ENCODE results near the gene PRTN3.
"Not testable (repeated sequence)": the region's sequence is repeated elsewhere in the genome, so short reads cannot be mapped to it uniquely, and the experiment has no call there.

The PRTN3 gene

GRCh38 chr19:821825-822503 is 18.8 kb upstream of the PRTN3 start, which contains the start of gene PLPPR3:
Gene PLPPR3 (minus strand): TSS chr19:821955. CDS start chr19:821559, 396 bp downstream.
- Mint-ChIP-seq H3K27me3 (peaks cover 5% of the 10 kb centered on the region), H3K4me3 (no peak within 1 kb of the TSS), H3K36me3 (ENCODE audit: low read depth) (peaks cover 1% of the 10 kb centered on the region), H3K9me3 (no peaks in the 10 kb centered on the region), H3K4me1 (ENCODE audit: low read depth) (no peaks in the 10 kb centered on the region), H3K27ac (no peak within 1 kb of the TSS)

- Mint-ChIP-seq H3K4me3 (no peak overlapping the region), H3K36me3 (ENCODE audit: low read depth) (no peaks in the 10 kb centered on the region), H3K9me3 (no peaks in the 10 kb centered on the region), H3K27ac (no peak overlapping the region), H3K27me3 (peaks cover 5% of the 10 kb centered on the region), H3K4me1 (ENCODE audit: low read depth) (no peaks in the 10 kb centered on the region)
Observed at GRCh38 chr19:823565-824121, 17.2 kb upstream of the PRTN3 start.

- H3K27me3 Mint-ChIP-seq: peaks cover 5% of the 10 kb centered on the region
- no peak overlapping the region for H3K4me3 Mint-ChIP-seq
- H3K9me3 Mint-ChIP-seq: no peaks in the 10 kb centered on the region
- H3K36me3 Mint-ChIP-seq (ENCODE audit: low read depth): no peaks in the 10 kb centered on the region
- no peaks in the 10 kb centered on the region for H3K4me1 Mint-ChIP-seq (ENCODE audit: low read depth)
- no peak overlapping the region for H3K27ac Mint-ChIP-seq
Observed at GRCh38 chr19:824885-825284, 15.9 kb upstream of the PRTN3 start.

- Mint-ChIP-seq H3K27me3 (peaks cover 5% of the 10 kb centered on the region), H3K4me1 (ENCODE audit: low read depth) (no peaks in the 10 kb centered on the region), H3K4me3 (no peak overlapping the region), H3K27ac (no peak overlapping the region), H3K36me3 (ENCODE audit: low read depth) (no peaks in the 10 kb centered on the region), H3K9me3 (no peaks in the 10 kb centered on the region)
Observed at GRCh38 chr19:825897-826644, 14.7 kb upstream of the PRTN3 start.

GRCh38 chr19:827314-827709 is 13.5 kb upstream of the PRTN3 start:
- no peaks in the 10 kb centered on the region for H3K36me3 Mint-ChIP-seq (ENCODE audit: low read depth)
- peaks cover 5% of the 10 kb centered on the region for H3K27me3 Mint-ChIP-seq
- H3K9me3 Mint-ChIP-seq: no peaks in the 10 kb centered on the region
- no peaks in the 10 kb centered on the region for H3K4me1 Mint-ChIP-seq (ENCODE audit: low read depth)
- no peak overlapping the region for H3K27ac Mint-ChIP-seq
- H3K4me3 Mint-ChIP-seq: no peak overlapping the region

GRCh38 chr19:827710-828321 is 13.0 kb upstream of the PRTN3 start, which contains the start of gene AZU1:
Gene AZU1 (plus strand): TSS chr19:827837. CDS start chr19:827847, 10 bp downstream.
- Mint-ChIP-seq H3K9me3 (no peaks in the 10 kb centered on the region), H3K27me3 (peaks cover 2% of the 10 kb centered on the region), H3K4me3 (no peak within 1 kb of the TSS), H3K4me1 (ENCODE audit: low read depth) (no peaks in the 10 kb centered on the region), H3K36me3 (ENCODE audit: low read depth) (no peaks in the 10 kb centered on the region), H3K27ac (no peak within 1 kb of the TSS)

GRCh38 chr19:829129-829758 is 11.6 kb upstream of the PRTN3 start:
- no peaks in the 10 kb centered on the region for H3K27me3 Mint-ChIP-seq
- H3K4me1 Mint-ChIP-seq (ENCODE audit: low read depth): no peaks in the 10 kb centered on the region
- H3K9me3 Mint-ChIP-seq: no peaks in the 10 kb centered on the region

GRCh38 chr19:831407-832369 is 9.1 kb upstream of the PRTN3 start:
- H3K9me3 Mint-ChIP-seq: no peaks in the 10 kb centered on the region
- H3K4me1 Mint-ChIP-seq (ENCODE audit: low read depth): no peaks in the 10 kb centered on the region
- H3K36me3 Mint-ChIP-seq (ENCODE audit: low read depth): no peaks in the 10 kb centered on the region
- H3K27ac Mint-ChIP-seq: no peak overlapping the region
- peaks cover 6% of the 10 kb centered on the region for H3K27me3 Mint-ChIP-seq
- H3K4me3 Mint-ChIP-seq: no peak overlapping the region

More at GRCh38 chr19:829129-829758, 11.6 kb upstream of the PRTN3 start:
- Mint-ChIP-seq H3K27ac (no peak overlapping the region), H3K4me3 (no peak overlapping the region), H3K36me3 (ENCODE audit: low read depth) (no peaks in the 10 kb centered on the region)

GRCh38 chr19:834216-834615 is 6.6 kb upstream of the PRTN3 start:
- Mint-ChIP-seq H3K9me3 (no peaks in the 10 kb centered on the region), H3K36me3 (ENCODE audit: low read depth) (no peaks in the 10 kb centered on the region), H3K27me3 (peaks cover 6% of the 10 kb centered on the region), H3K4me1 (ENCODE audit: low read depth) (no peaks in the 10 kb centered on the region), H3K4me3 (no peak overlapping the region), H3K27ac (no peak overlapping the region)

- no peaks in the 10 kb centered on the region for H3K4me1 Mint-ChIP-seq (ENCODE audit: low read depth)
- H3K9me3 Mint-ChIP-seq: no peaks in the 10 kb centered on the region
- peaks cover 6% of the 10 kb centered on the region for H3K27me3 Mint-ChIP-seq
- H3K27ac Mint-ChIP-seq: no peak overlapping the region
- H3K4me3 Mint-ChIP-seq: no peak overlapping the region
- H3K36me3 Mint-ChIP-seq (ENCODE audit: low read depth): no peaks in the 10 kb centered on the region
Observed at GRCh38 chr19:835210-835810, 5.5 kb upstream of the PRTN3 start.

- H3K9me3 Mint-ChIP-seq; H3K4me3 Mint-ChIP-seq; H3K4me1 Mint-ChIP-seq (ENCODE audit: low read depth); H3K27ac Mint-ChIP-seq; H3K36me3 Mint-ChIP-seq (ENCODE audit: low read depth): not testable (repeated sequence)
- H3K27me3 Mint-ChIP-seq: peaks cover 25% of the 10 kb centered on the region
Observed at GRCh38 chr19:842802-843179, 2.0 kb downstream of the PRTN3 start.

- H3K9me3 Mint-ChIP-seq: no peaks in the 10 kb centered on the region
- H3K4me3 Mint-ChIP-seq: no peak overlapping the region
- peaks cover 3% of the 10 kb centered on the region for H3K4me1 Mint-ChIP-seq (ENCODE audit: low read depth)
- no peaks in the 10 kb centered on the region for H3K36me3 Mint-ChIP-seq (ENCODE audit: low read depth)
- H3K27me3 Mint-ChIP-seq: peaks cover 25% of the 10 kb centered on the region
- H3K27ac Mint-ChIP-seq: no peak overlapping the region
Observed at GRCh38 chr19:843180-843835, 2.5 kb downstream of the PRTN3 start.

GRCh38 chr19:843836-844545 is 3.2 kb downstream of the PRTN3 start:
- Mint-ChIP-seq H3K4me3 (no peak overlapping the region), H3K9me3 (no peaks in the 10 kb centered on the region), H3K4me1 (ENCODE audit: low read depth) (peaks cover 3% of the 10 kb centered on the region), H3K27ac (no peak overlapping the region), H3K36me3 (ENCODE audit: low read depth) (no peaks in the 10 kb centered on the region), H3K27me3 (peaks cover 25% of the 10 kb centered on the region)

Measured in stimulated activated naive CD8-positive, alpha-beta T cell treated with anti-CD3 and anti-CD28 coated beads, Interleukin-15, Interleukin-2, amounts not matched to agents 100 ng/mL and 50 ng/mL, for 24 hours (primary cell).